ENCODE results near the gene ABL1.

DNA sequence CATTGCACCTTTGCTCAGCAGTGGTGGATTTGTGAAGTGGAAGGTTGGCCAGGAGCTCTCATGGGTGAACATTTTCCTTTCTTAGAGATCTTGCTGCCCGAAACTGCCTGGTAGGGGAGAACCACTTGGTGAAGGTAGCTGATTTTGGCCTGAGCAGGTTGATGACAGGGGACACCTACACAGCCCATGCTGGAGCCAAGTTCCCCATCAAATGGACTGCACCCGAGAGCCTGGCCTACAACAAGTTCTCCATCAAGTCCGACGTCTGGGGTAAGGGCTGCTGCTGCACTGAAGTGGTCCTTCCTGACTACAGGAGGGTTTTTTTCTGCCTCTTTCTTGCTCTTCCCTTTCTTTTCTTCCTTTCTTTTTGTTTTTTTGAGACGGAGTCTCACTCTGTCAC is 39.7 kb downstream of the ABL1 start:
- no peak for TF ChIP-seq GATA3 (IDR thresholded peaks at IDR 0.05; ENCODE audit: low read depth, low read length)
- no peak for TF ChIP-seq GATA2 (IDR thresholded peaks at IDR 0.05; ENCODE audit: low read depth, low read length)
